HG03196 (cell line): Measurements from ENCODE around the gene TCF21.
"Not testable (repeated sequence)": the region's sequence is repeated elsewhere in the genome, so short reads cannot be mapped to it uniquely, and the experiment has no call there.

Experiments used
- ATAC-seq: cut with Tn5 transposase; IDR thresholded peaks from one replicate; pipeline ENCODE4 v1.9.1; 2021; ENCODE audit not compliant: unreplicated experiment

The TCF21 gene

GRCh38 chr6:133888929-133889556 is at the start of gene TCF21:
TCF21 (plus strand) TSS chr6:133889113; CDS start chr6:133889398, 285 bp downstream.
- no peak for ATAC-seq

GRCh38 chr6:133841176-133841575 is 47.7 kb upstream of the TCF21 start:
- no peak for ATAC-seq

- no peak for ATAC-seq
Measured at GRCh38 chr6:133843098-133843497, 45.8 kb upstream of the TCF21 start.

- no peak for ATAC-seq
Measured at GRCh38 chr6:133844709-133845108, 44.2 kb upstream of the TCF21 start.

GRCh38 chr6:133854041-133854363 is 34.9 kb upstream of the TCF21 start:
- ATAC-seq: no peak

- no peak for ATAC-seq
Measured at GRCh38 chr6:133854364-133855275, 34.3 kb upstream of the TCF21 start.

GRCh38 chr6:133855276-133855990 is 33.5 kb upstream of the TCF21 start:
- no peak for ATAC-seq

GRCh38 chr6:133855991-133856370 is 32.9 kb upstream of the TCF21 start:
- ATAC-seq: no peak

- no peak for ATAC-seq
Measured at GRCh38 chr6:133856911-133857310, 32.0 kb upstream of the TCF21 start.

- no peak for ATAC-seq
Measured at GRCh38 chr6:133857696-133858095, 31.2 kb upstream of the TCF21 start.

- not testable (repeated sequence) for ATAC-seq
Measured at GRCh38 chr6:133861337-133861736, 27.6 kb upstream of the TCF21 start.

- no peak for ATAC-seq
Measured at GRCh38 chr6:133863228-133863627, 25.7 kb upstream of the TCF21 start.

GRCh38 chr6:133865680-133866079 is 23.2 kb upstream of the TCF21 start:
- no peak for ATAC-seq

GRCh38 chr6:133871131-133871530 is 17.8 kb upstream of the TCF21 start:
- ATAC-seq: no peak

GRCh38 chr6:133873538-133873937 is 15.4 kb upstream of the TCF21 start:
- ATAC-seq: no peak

- no peak for ATAC-seq
Measured at GRCh38 chr6:133877116-133877515, 11.8 kb upstream of the TCF21 start.

- ATAC-seq: no peak
Measured at GRCh38 chr6:133880006-133880405, 8.9 kb upstream of the TCF21 start.

GRCh38 chr6:133880896-133881295 is 8.0 kb upstream of the TCF21 start:
- no peak for ATAC-seq

- no peak for ATAC-seq
Measured at GRCh38 chr6:133886104-133886775, 2.7 kb upstream of the TCF21 start.

GRCh38 chr6:133887156-133887879 is 1.6 kb upstream of the TCF21 start:
- no peak for ATAC-seq

- no peak for ATAC-seq
Measured at GRCh38 chr6:133887880-133888230, 1.1 kb upstream of the TCF21 start.
